Measurements from ENCODE around the gene MUC4.

MUC4 gene

DNA sequence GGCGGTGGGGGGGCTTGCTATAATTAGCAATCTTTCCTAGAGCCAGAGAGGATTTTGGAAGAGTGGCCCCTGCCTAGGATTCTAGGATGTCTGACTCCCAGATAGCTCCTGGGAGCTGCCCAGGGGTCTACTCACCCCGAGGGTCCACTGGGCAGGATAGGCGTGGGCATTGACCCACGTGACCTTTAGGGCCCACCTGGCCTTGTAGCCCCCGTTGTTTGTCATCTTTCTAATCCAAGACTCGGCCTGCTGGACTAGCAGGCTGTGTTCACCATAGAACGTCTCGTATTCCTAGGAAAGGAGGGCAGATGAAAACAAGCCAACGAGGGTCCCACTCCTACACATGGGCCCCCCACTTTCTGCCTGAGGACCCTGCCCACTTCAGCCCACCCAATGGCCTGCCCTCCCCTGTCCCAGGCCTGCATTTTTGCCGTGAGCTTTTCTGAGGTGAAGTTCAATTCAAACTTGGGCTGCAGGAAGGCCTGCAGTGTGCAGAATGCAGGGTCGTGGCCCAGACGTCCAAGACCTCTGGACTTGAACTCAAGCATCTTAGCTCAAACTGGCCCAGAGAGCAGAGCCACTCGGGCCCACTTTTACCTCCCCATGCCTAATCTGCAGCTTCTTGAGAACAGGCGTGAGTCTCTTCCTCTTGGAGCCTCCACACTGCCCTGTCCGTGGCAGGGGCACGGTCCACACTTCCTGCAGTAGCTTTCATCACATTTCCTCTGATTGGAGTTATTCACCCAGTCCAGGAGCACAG is 41.5 kb downstream of the MUC4 start:
- H3K9ac ChIP-seq (ENCODE audit: insufficient read length): no peak overlapping the region
- no peaks in the 10 kb centered on the region for H3K9me3 ChIP-seq (ENCODE audit: low read depth, low read length)
- H3K27ac ChIP-seq: no peak overlapping the region
- H3K36me3 ChIP-seq (ENCODE audit: insufficient read depth, low read length): no peaks in the 10 kb centered on the region
- no peak for TF ChIP-seq POLR2AphosphoS5 (IDR thresholded peaks at IDR 0.05; ENCODE audit: borderline replicate concordance, low read depth, low read length)
- TF ChIP-seq EZH2 (IDR thresholded peaks at IDR 0.05): no peak
- no peak for TF ChIP-seq FOXP2 (optimal IDR thresholded peaks at IDR 0.05; ENCODE audit: control extremely low read depth, extremely low read length, insufficient read depth)
- H3K4me3 ChIP-seq: no peak overlapping the region
- DNase-seq (ENCODE audit: low read depth, low spot score): no peak

DNA sequence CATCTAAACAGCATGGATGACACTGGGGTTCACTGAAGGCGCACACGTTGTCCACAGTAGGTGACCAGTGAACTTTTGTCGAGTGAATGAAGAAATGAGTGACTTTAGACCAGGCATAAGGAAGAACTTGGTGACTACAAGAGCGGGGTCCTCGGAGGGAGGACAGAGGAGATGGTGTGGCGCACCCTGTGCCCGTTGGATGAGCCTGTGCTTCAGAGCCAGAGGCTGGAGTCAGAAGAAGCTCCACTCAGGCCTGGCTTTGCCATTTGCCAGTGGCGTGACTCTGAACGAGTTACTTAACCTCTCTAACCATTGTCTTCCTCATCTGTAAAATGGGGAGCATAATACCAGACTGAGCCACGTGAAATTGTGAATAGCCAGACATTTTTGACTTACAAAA is 42.2 kb downstream of the MUC4 start:
- Histone ChIP-seq H3K36me3 (ENCODE audit: insufficient read depth, low read length) (no peaks in the 10 kb centered on the region), H3K9me3 (ENCODE audit: low read depth, low read length) (no peaks in the 10 kb centered on the region), H3K9ac (ENCODE audit: insufficient read length) (no peak overlapping the region), H3K4me3 (no peak overlapping the region), H3K27ac (no peak overlapping the region)
- TF ChIP-seq EZH2 (IDR thresholded peaks at IDR 0.05): no peak
- DNase-seq (ENCODE audit: low read depth, low spot score): no peak

DNA sequence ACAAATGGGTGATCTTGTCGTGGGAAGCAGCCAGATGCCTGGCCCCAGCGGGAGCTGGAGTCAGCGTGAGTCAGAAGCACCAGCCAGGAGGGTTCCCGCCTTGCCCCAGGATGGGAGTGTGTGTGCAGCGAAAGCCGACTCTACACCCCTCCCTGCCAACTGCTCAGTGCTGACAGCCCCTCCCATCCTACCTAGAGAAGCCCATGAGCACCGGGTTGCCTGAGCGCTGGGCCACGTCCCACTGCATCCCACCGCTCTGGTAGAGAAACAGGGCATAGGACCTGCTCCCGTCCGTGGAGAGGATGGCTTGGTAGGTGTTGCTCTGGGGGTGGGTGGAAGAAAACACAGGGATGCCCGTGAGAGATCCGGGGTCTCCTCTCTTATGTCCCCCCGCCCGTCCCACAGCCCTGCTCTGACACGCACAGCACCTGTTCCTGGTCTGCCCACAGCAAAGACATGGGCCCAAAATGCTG is 42.9 kb downstream of the MUC4 start:
- H3K27ac ChIP-seq: no peak overlapping the region
- no peaks in the 10 kb centered on the region for H3K36me3 ChIP-seq (ENCODE audit: insufficient read depth, low read length)
- no peak overlapping the region for H3K9ac ChIP-seq (ENCODE audit: insufficient read length)
- no peak for DNase-seq (ENCODE audit: low read depth, low spot score)
- TF ChIP-seq EZH2 (IDR thresholded peaks at IDR 0.05) (no peak), FOXP2 (optimal IDR thresholded peaks at IDR 0.05; ENCODE audit: control extremely low read depth, extremely low read length, insufficient read depth) (no peak), POLR2AphosphoS5 (IDR thresholded peaks at IDR 0.05; ENCODE audit: borderline replicate concordance, low read depth, low read length) (no peak)
- no peaks in the 10 kb centered on the region for H3K9me3 ChIP-seq (ENCODE audit: low read depth, low read length)
- no peak overlapping the region for H3K4me3 ChIP-seq

DNA sequence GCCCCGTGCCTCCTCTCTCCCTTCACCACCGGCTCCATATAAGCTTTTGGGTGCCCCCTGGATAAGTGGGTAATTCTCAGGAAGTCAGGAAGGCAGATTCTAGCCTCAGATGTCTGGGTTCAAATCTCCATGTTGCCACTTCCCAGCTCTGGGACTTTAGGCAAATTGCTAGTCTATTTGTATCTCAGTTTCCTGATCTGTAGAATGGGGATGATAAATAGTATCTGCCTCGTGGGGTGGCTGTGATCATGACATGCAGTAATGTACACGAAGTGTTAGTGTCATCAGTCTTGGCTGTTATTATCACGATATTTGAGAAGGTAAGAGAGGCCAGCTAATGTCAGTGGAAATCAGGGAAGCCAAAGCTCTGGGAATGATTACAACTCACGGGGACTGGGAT is 43.3 kb downstream of the MUC4 start:
- no peaks in the 10 kb centered on the region for H3K36me3 ChIP-seq (ENCODE audit: insufficient read depth, low read length)
- DNase-seq (ENCODE audit: low read depth, low spot score): no peak
- TF ChIP-seq EZH2 (IDR thresholded peaks at IDR 0.05) (no peak), POLR2AphosphoS5 (IDR thresholded peaks at IDR 0.05; ENCODE audit: borderline replicate concordance, low read depth, low read length) (no peak), FOXP2 (optimal IDR thresholded peaks at IDR 0.05; ENCODE audit: control extremely low read depth, extremely low read length, insufficient read depth) (no peak)
- no peaks in the 10 kb centered on the region for H3K9me3 ChIP-seq (ENCODE audit: low read depth, low read length)
- no peak overlapping the region for H3K27ac ChIP-seq
- H3K9ac ChIP-seq (ENCODE audit: insufficient read length): no peak overlapping the region
- H3K4me3 ChIP-seq: no peak overlapping the region

DNA sequence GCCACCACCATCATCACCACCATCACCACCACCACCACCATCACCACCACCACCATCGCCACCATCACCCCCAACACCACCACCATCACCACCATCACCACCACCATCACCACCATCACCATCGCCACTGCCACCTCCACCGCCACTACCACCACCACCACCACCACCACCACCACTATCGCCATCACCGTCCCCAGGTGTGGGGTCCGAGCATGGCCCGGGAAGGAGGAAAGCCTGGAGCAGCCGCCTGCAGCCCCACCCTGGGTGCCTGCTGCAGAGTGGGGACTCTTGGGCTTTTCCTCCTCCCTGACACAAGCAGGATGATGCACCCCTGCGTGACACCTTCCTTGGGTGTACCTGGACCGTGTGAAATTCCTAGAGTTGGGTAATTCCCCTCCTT is 43.9 kb downstream of the MUC4 start:
- no peaks in the 10 kb centered on the region for H3K9me3 ChIP-seq (ENCODE audit: low read depth, low read length)
- TF ChIP-seq FOXP2 (optimal IDR thresholded peaks at IDR 0.05; ENCODE audit: control extremely low read depth, extremely low read length, insufficient read depth): no peak
- TF ChIP-seq EZH2 (IDR thresholded peaks at IDR 0.05): no peak
- no peak overlapping the region for H3K9ac ChIP-seq (ENCODE audit: insufficient read length)
- no peak overlapping the region for H3K4me3 ChIP-seq
- H3K36me3 ChIP-seq (ENCODE audit: insufficient read depth, low read length): no peaks in the 10 kb centered on the region
- no peak overlapping the region for H3K27ac ChIP-seq
- DNase-seq (ENCODE audit: low read depth, low spot score): no peak

DNA sequence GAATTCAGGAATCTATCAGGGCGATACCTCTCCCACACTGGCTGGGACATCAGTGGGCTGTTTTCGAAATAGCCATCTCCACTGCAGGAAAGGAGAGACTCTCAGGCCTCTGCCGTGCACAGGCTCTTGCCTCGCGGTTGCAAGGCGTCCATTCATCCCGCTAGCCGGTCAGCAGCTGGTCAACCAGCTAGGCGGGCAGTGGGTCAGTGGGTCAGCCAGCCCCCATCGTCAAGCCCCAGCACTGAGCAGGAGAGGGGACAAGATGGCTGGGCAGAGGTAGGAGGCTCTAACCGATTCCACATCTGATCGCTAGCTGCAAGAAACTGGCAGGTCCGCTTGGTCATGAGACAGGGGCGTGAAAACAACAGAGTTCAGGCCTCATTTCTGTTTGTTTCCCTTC is 45.1 kb downstream of the MUC4 start:
- Histone ChIP-seq H3K27ac (no peak overlapping the region), H3K4me3 (no peak overlapping the region), H3K9me3 (ENCODE audit: low read depth, low read length) (no peaks in the 10 kb centered on the region), H3K36me3 (ENCODE audit: insufficient read depth, low read length) (no peaks in the 10 kb centered on the region), H3K9ac (ENCODE audit: insufficient read length) (no peak overlapping the region)
- no peak for TF ChIP-seq POLR2AphosphoS5 (IDR thresholded peaks at IDR 0.05; ENCODE audit: borderline replicate concordance, low read depth, low read length)
- TF ChIP-seq EZH2 (IDR thresholded peaks at IDR 0.05): no peak
- TF ChIP-seq FOXP2 (optimal IDR thresholded peaks at IDR 0.05; ENCODE audit: control extremely low read depth, extremely low read length, insufficient read depth): no peak
- no peak for DNase-seq (ENCODE audit: low read depth, low spot score)

DNA sequence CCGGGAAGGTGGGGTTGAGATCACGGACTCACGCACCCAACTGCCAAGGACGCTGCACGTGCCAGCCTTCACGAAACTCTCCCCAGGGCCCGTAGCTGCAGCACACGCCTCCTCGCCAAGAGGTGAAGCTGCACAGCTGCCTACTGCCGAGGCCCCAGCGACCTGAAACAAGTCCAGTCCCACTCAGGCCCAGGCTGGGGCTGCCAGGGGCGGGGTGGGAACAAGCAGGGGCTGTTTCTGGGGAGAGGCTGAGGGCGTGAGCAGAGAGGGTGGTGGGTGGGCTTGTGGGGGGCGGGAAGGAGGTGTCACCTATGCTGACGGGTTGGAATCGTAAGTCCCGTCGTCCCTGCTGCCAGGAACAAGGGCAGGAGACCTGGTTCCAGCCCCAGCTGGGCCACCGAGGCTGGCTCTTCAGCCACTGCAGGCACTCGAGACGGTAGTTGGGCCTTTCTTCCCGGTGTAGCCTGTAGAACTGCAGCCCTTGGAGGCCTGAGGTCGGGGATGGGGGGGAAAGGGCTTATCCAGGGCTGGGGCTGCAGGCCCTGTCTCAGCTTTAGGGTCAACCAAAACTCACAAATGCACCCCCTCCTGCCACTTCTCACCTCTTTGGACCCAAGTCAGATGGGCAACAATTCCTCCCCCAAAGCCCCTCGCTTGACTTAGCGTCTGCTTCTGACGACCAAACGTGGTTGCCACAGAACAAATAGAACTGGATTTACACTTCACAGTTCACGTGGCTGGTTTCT is 46.6 kb downstream of the MUC4 start:
- Histone ChIP-seq H3K9ac (ENCODE audit: insufficient read length) (no peak overlapping the region), H3K9me3 (ENCODE audit: low read depth, low read length) (no peaks in the 10 kb centered on the region), H3K27ac (no peak overlapping the region), H3K36me3 (ENCODE audit: insufficient read depth, low read length) (no peaks in the 10 kb centered on the region), H3K4me3 (no peak overlapping the region)
- no peak for DNase-seq (ENCODE audit: low read depth, low spot score)
- TF ChIP-seq EZH2 (IDR thresholded peaks at IDR 0.05) (no peak), POLR2AphosphoS5 (IDR thresholded peaks at IDR 0.05; ENCODE audit: borderline replicate concordance, low read depth, low read length) (no peak), FOXP2 (optimal IDR thresholded peaks at IDR 0.05; ENCODE audit: control extremely low read depth, extremely low read length, insufficient read depth) (no peak)

DNA sequence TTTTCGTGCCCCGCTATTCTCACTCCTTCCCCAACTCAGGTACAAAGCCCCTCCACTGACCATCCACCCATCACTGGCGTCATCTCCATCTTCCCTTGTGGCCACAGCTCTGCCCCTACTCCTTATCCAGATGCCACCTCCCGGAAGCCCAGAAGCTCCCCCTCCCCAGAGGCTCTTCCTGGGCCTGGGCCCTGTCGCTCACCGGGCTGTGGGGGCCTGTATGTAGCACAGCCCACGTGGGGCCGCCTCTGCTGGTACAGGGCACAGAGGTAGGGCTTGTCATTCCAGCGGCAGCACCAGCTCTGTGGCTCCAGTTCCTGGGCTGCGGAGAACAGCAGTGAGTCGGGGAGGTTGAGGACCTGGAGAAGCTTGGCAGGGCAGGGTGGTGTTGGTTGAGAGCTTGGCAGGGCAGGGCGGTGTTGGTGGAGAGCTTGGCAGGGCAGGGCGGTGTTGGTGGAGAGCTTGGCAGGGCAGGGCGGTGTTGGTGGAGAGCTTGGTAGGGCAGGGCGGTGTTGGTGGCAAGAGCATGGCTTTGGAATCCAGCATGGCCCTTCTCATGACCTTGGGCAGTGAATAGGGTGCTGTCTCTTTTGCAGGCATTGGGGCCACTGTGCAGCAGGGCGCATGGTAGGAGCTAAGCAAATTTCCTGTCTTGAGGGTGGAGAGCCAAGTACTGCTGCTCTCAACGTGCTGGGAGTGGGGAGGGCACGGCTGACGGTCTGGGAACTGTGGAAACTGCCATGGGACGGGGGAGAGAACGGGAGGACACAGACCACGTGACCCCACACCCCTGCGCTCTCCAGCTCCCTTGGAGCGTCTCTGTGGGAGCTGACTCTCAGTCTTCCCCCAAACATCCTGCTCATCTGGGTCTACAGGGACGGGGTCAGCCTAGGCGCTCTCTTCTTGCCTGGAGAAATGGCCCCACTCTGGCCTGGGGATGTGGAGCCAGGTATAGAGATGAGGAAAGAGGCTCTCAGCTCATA is 47.6 kb downstream of the MUC4 start:
- Histone ChIP-seq H3K9ac (ENCODE audit: insufficient read length) (no peak overlapping the region), H3K4me3 (no peak overlapping the region), H3K27ac (no peak overlapping the region), H3K36me3 (ENCODE audit: insufficient read depth, low read length) (no peaks in the 10 kb centered on the region), H3K9me3 (ENCODE audit: low read depth, low read length) (no peaks in the 10 kb centered on the region)
- DNase-seq (ENCODE audit: low read depth, low spot score): no peak
- TF ChIP-seq EZH2 (IDR thresholded peaks at IDR 0.05) (no peak), FOXP2 (optimal IDR thresholded peaks at IDR 0.05; ENCODE audit: control extremely low read depth, extremely low read length, insufficient read depth) (no peak), POLR2AphosphoS5 (IDR thresholded peaks at IDR 0.05; ENCODE audit: borderline replicate concordance, low read depth, low read length) (no peak)

Data from SK-N-MC (cell line).